Measurements from ENCODE around the gene KCTD11. TPM values are rescaled to one million over a fixed set of nuclear protein-coding genes. Genes with fewer than 3 reads are reported as not detected.
A peak's percentile ranks its signal among the peaks of the same experiment; 100 is the strongest.

KCTD11 gene
- total and polyA plus RNA-seq, 2 donors (not counting 1 experiment from before 2014, with no cell fraction given), result 4.3 to 13.4 TPM

- Mint-ChIP-seq H3K27ac (no peak overlapping the region), H3K9me3 (ENCODE audit: insufficient read depth) (no peaks in the 10 kb centered on the region), H3K4me3 (no peak overlapping the region), H3K27me3 (no peaks in the 10 kb centered on the region), H3K4me1 (peaks cover 15% of the 10 kb centered on the region)
- 92% methylated on average over 1 of the region's 2 CpGs for WGBS (ENCODE audit: insufficient coverage)
- no peak overlapping the region for H3K27ac ChIP-seq (ENCODE audit: low read length in 2 of 2)
- H3K9ac ChIP-seq (ENCODE audit: low read length), result no peak overlapping the region
- no peak for TF ChIP-seq CTCF (IDR thresholded peaks at IDR 0.05)
- TF ChIP-seq EZH2 (IDR thresholded peaks at IDR 0.05; ENCODE audit: borderline replicate concordance, insufficient read depth, low read depth, low read length, poor library complexity, severe bottlenecking), result no peak
- H3K4me1 ChIP-seq (ENCODE audit: control insufficient read depth in 2 of 2, insufficient read depth in 2 of 2, low read length in 2 of 2), result peaks cover 13 to 19% of the 10 kb centered on the region in 2 donors
- H3K36me3 ChIP-seq (replicated peaks in 1 of 2; ENCODE audit: control extremely low read depth in 1 of 2, control insufficient read depth in 1 of 2, extremely low read depth in 1 of 2, insufficient read depth in 2 of 2, low read length in 1 of 2), result no peaks in the 10 kb centered on the region
- H3K9me3 ChIP-seq (ENCODE audit: control extremely low read depth in 1 of 3, control insufficient read depth in 2 of 3, insufficient read depth in 1 of 3, low read length in 2 of 3), result no peaks in the 10 kb centered on the region
- no peak overlapping the region for H3K4me3 ChIP-seq (ENCODE audit: control extremely low read depth in 1 of 5, extremely low read depth in 1 of 5, insufficient read depth in 1 of 5, low read depth in 2 of 5, low read length in 4 of 5)
- no peak overlapping the region for H3K4me2 ChIP-seq (replicated peaks; ENCODE audit: low read depth, low read length, poor library complexity, severe bottlenecking)
- H3K79me2 ChIP-seq (ENCODE audit: control insufficient read depth, insufficient read depth, low read length), result peaks cover 11% of the 10 kb centered on the region
- no peak overlapping the region for H2AFZ ChIP-seq (ENCODE audit: insufficient read depth, low read depth, low read length, poor library complexity, severe bottlenecking)
- H3K27me3 ChIP-seq (replicated peaks in 1 of 4; ENCODE audit: control extremely low read depth in 1 of 4, control insufficient read depth in 3 of 4, insufficient read depth in 4 of 4, low read length in 3 of 4), result no peaks in the 10 kb centered on the region
- POLR2A ChIA-PET, result interaction anchor here (0.7 to 1.5 kb wide), 2 partner anchors 37 to 83 kb away, joined by 3 to 11 read pairs; partner anchors contain the start of gene TMEM102
- ATAC-seq (ENCODE audit: low read depth) (no peak), DNase-seq (no peak)
- no peaks in the 10 kb centered on the region for H4K20me1 ChIP-seq (ENCODE audit: control insufficient read depth, insufficient read depth, low read length, poor library complexity, severe bottlenecking)
- CTCF ChIA-PET, result interaction anchor here (1.7 kb wide), 1 partner anchor 42 kb away, joined by 4 read pairs; no protein-coding TSS in a partner anchor
- intact Hi-C loops (cut with micrococcal nuclease), result no loop called here
Measured at GRCh38 chr17:7398612-7399011, 46.6 kb downstream of the KCTD11 start.

- WGBS (ENCODE audit: insufficient coverage), result 27% methylated on average over 12 of the region's 16 CpGs
- Mint-ChIP-seq H3K27me3 (peaks cover 14% of the 10 kb centered on the region), H3K9me3 (ENCODE audit: insufficient read depth) (no peaks in the 10 kb centered on the region), H3K4me3 (peak overlapping the region; percentile 98), H3K27ac (peak overlapping the region; percentile 94), H3K4me1 (peaks cover 20% of the 10 kb centered on the region)
- Histone ChIP-seq H3K4me1 (ENCODE audit: control insufficient read depth in 2 of 2, insufficient read depth in 2 of 2, low read length in 2 of 2) (peaks cover 15 to 17% of the 10 kb centered on the region in 2 donors), H4K20me1 (ENCODE audit: control insufficient read depth, insufficient read depth, low read length, poor library complexity, severe bottlenecking) (no peaks in the 10 kb centered on the region), H3K79me2 (ENCODE audit: control insufficient read depth, insufficient read depth, low read length) (peaks cover 6% of the 10 kb centered on the region), H2AFZ (ENCODE audit: insufficient read depth, low read depth, low read length, poor library complexity, severe bottlenecking) (peak overlapping the region; percentile 87), H3K27me3 (replicated peaks in 1 of 4; ENCODE audit: control extremely low read depth in 1 of 4, control insufficient read depth in 3 of 4, insufficient read depth in 4 of 4, low read length in 3 of 4) (peaks cover 0 to 20% (median 4%) of the 10 kb centered on the region in 4 experiments), H3K9me3 (ENCODE audit: control extremely low read depth in 1 of 3, control insufficient read depth in 2 of 3, insufficient read depth in 1 of 3, low read length in 2 of 3) (peaks cover 0 to 4% (median 0%) of the 10 kb centered on the region in 3 donors), H3K4me2 (replicated peaks; ENCODE audit: low read depth, low read length, poor library complexity, severe bottlenecking) (peak overlapping the region; percentile 94), H3K27ac (ENCODE audit: low read length in 2 of 2) (peak overlapping the region; percentile 45 to 59), H3K36me3 (replicated peaks in 1 of 2; ENCODE audit: control extremely low read depth in 1 of 2, control insufficient read depth in 1 of 2, extremely low read depth in 1 of 2, insufficient read depth in 2 of 2, low read length in 1 of 2) (no peaks in the 10 kb centered on the region), H3K9ac (ENCODE audit: low read length) (peak overlapping the region; percentile 76), H3K4me3 (ENCODE audit: control extremely low read depth in 1 of 5, extremely low read depth in 1 of 5, insufficient read depth in 1 of 5, low read depth in 2 of 5, low read length in 4 of 5) (peak overlapping the region; percentile 57 to 95 (median 82))
- ChIA-PET CTCF (interaction anchor here (1.0 to 1.8 kb wide), 5 partner anchors 19 to 47 kb away, joined by 3 to 10 read pairs (median 4); partner anchors contain the start of gene TMEM102), POLR2A (interaction anchor here (0.6 to 2.0 kb wide), 9 partner anchors 9 to 181 kb away, joined by 3 to 17 read pairs (median 4); partner anchors contain the start of genes MPDU1, PLSCR3, POLR2A and TMEM102)
- TF ChIP-seq EZH2 (IDR thresholded peaks at IDR 0.05; ENCODE audit: borderline replicate concordance, insufficient read depth, low read depth, low read length, poor library complexity, severe bottlenecking), result no peak
- TF ChIP-seq CTCF (IDR thresholded peaks at IDR 0.05), result no peak
- intact Hi-C loops (cut with micrococcal nuclease), result loop anchor here (5.0 kb wide), 1 partner anchor 169 kb away; no protein-coding TSS in a partner anchor
- DNase-seq (peak; percentile 52), ATAC-seq (ENCODE audit: low read depth) (no peak)
Measured at GRCh38 chr17:7403043-7403726, 51.2 kb downstream of the KCTD11 start.
